IPS-18c (cell line): ENCODE data around the gene RABGGTA.

Source experiments
- H3K4me3 ChIP-seq: 2 replicates; pipeline ENCODE4 v1.7.0; 2013; ENCODE audit warnings: low read depth, mild to moderate bottlenecking, low read length, moderate library complexity; ENCODE audit not compliant: insufficient read depth
- H3K9me3 ChIP-seq: one replicate; pipeline ENCODE4 v1.6.1; 2013; ENCODE audit warnings: mild to moderate bottlenecking, low read length, moderate library complexity; ENCODE audit not compliant: control insufficient read depth, insufficient read depth

Gene RABGGTA

GRCh38 chr14:24269910-24270536, 1.4 kb downstream of the RABGGTA start:
- Histone ChIP-seq H3K4me3 (no peak overlapping the region), H3K9me3 (no peaks in the 10 kb centered on the region)

GRCh38 chr14:24269368-24269767, 2.0 kb downstream of the RABGGTA start:
- Histone ChIP-seq H3K4me3 (no peak overlapping the region), H3K9me3 (no peaks in the 10 kb centered on the region)

- Histone ChIP-seq H3K4me3 (no peak overlapping the region), H3K9me3 (no peaks in the 10 kb centered on the region)
Observed at GRCh38 chr14:24268225-24268624, 3.2 kb downstream of the RABGGTA start.

- Histone ChIP-seq H3K9me3 (no peaks in the 10 kb centered on the region), H3K4me3 (no peak overlapping the region)
Observed at GRCh38 chr14:24267516-24267915, 3.9 kb downstream of the RABGGTA start.

GRCh38 chr14:24266344-24267244, 4.8 kb downstream of the RABGGTA start:
- Histone ChIP-seq H3K9me3 (no peaks in the 10 kb centered on the region), H3K4me3 (no peak overlapping the region)

GRCh38 chr14:24264298-24264697, 7.1 kb downstream of the RABGGTA start:
- Histone ChIP-seq H3K4me3 (no peak overlapping the region), H3K9me3 (no peaks in the 10 kb centered on the region)

- Histone ChIP-seq H3K4me3 (no peak overlapping the region), H3K9me3 (no peaks in the 10 kb centered on the region)
Observed at GRCh38 chr14:24263848-24264247, 7.5 kb downstream of the RABGGTA start.

GRCh38 chr14:24262821-24263733, 8.3 kb downstream of the RABGGTA start, which contains the start of gene TGM1:
Gene TGM1 (minus strand): TSS chr14:24263177. CDS start chr14:24262352, 825 bp downstream.
- no peak within 1 kb of the TSS for H3K4me3 ChIP-seq
- H3K9me3 ChIP-seq: no peaks in the 10 kb centered on the region

- no peak overlapping the region for H3K4me3 ChIP-seq
- H3K9me3 ChIP-seq: no peaks in the 10 kb centered on the region
Observed at GRCh38 chr14:24261969-24262327, 9.4 kb downstream of the RABGGTA start.

GRCh38 chr14:24261256-24261968, 10.0 kb downstream of the RABGGTA start:
- Histone ChIP-seq H3K4me3 (no peak overlapping the region), H3K9me3 (no peaks in the 10 kb centered on the region)

GRCh38 chr14:24260780-24261157, 10.6 kb downstream of the RABGGTA start:
- Histone ChIP-seq H3K4me3 (no peak overlapping the region), H3K9me3 (no peaks in the 10 kb centered on the region)

- no peaks in the 10 kb centered on the region for H3K9me3 ChIP-seq
- no peak overlapping the region for H3K4me3 ChIP-seq
Observed at GRCh38 chr14:24260026-24260779, 11.2 kb downstream of the RABGGTA start.

GRCh38 chr14:24259282-24260025, 11.9 kb downstream of the RABGGTA start:
- Histone ChIP-seq H3K9me3 (no peaks in the 10 kb centered on the region), H3K4me3 (no peak overlapping the region)

- no peak overlapping the region for H3K4me3 ChIP-seq
- no peaks in the 10 kb centered on the region for H3K9me3 ChIP-seq
Observed at GRCh38 chr14:24258548-24259265, 12.7 kb downstream of the RABGGTA start.

- Histone ChIP-seq H3K4me3 (no peak overlapping the region), H3K9me3 (no peaks in the 10 kb centered on the region)
Observed at GRCh38 chr14:24258119-24258518, 13.3 kb downstream of the RABGGTA start.
